Cardiac muscle cell (in vitro differentiated cells and primary cell): ENCODE data around the gene PRR16. TPM values are rescaled to one million over a fixed set of nuclear protein-coding genes. Genes with fewer than 3 reads are reported as not detected.
"Not testable (repeated sequence)": the region's sequence is repeated elsewhere in the genome, so short reads cannot be mapped to it uniquely, and the experiment has no call there.

Source experiments
- DNase-seq, 2 donors: peaks; one replicate each; pipeline versions ENCODE4 v3.0.0 to v3.0.0-alpha.2; 2010 to 2017; ENCODE audit warnings: low read depth in 1 of 2, low spot score in 1 of 2
- H3K27ac ChIP-seq: fragments of 200-600 bp; sonication (generic); 2 replicates; pipeline ENCODE4 v1.5.1; 2016
- H3K27me3 ChIP-seq: fragments of 200-600 bp; sonication (generic); 2 replicates; pipeline ENCODE4 v1.6.0; 2016; ENCODE audit warnings: control low read depth
- H3K36me3 ChIP-seq: fragments of 200-600 bp; sonication (generic); 2 replicates; pipeline ENCODE4 v1.5.1; 2016; ENCODE audit warnings: control low read depth
- H3K4me1 ChIP-seq: fragments of 200-600 bp; sonication (generic); 2 replicates; pipeline ENCODE4 v1.8.1; 2017; ENCODE audit warnings: low read depth, mild to moderate bottlenecking, mixed run types
- H3K4me3 ChIP-seq: fragments of 200-600 bp; sonication (generic); 2 replicates; pipeline ENCODE4 v1.5.1; 2016; ENCODE audit warnings: mild to moderate bottlenecking
- H3K9me3 ChIP-seq: fragments of 200-600 bp; sonication (generic); 2 replicates; pipeline ENCODE4 v1.5.1; 2017; ENCODE audit warnings: low read depth, mild to moderate bottlenecking, control low read depth
- CTCF ChIP-seq: IDR thresholded peaks from 2 replicates; pipeline ENCODE4 v1.5.1; 2012; ENCODE audit warnings: low read depth, mild to moderate bottlenecking, low read length
- polyA plus RNA-seq: library from polyadenylated mRNA; unstranded; fragments of >200 nt; fragmentation: Nextera tagmentation; extraction: Ambion mirVana; gene quantifications from 2 replicates; pipeline ENCODE4 v1.2.1, GENCODE V29; 2016
- total RNA-seq: library from RNA; depleted of rRNA; stranded (reverse); fragments of >200 nt; gene quantifications from 2 replicates; pipeline ENCODE4 v1.2.3, GENCODE V29; 2016

Gene PRR16
- total and polyA plus RNA-seq, 2 experiments from 2014 or later, result 2.3 to 5.4 TPM

- H3K4me3 ChIP-seq, result no peak overlapping the region
- no peaks in the 10 kb centered on the region for H3K4me1 ChIP-seq
- no peaks in the 10 kb centered on the region for H3K9me3 ChIP-seq
- H3K27ac ChIP-seq, result no peak overlapping the region
- TF ChIP-seq CTCF, result no peak
- H3K27me3 ChIP-seq, result no peaks in the 10 kb centered on the region
- no peak for DNase-seq
- no peaks in the 10 kb centered on the region for H3K36me3 ChIP-seq
Measured at GRCh38 chr5:120695368-120695880, 231.3 kb downstream of the PRR16 start.

- H3K36me3 ChIP-seq, result no peaks in the 10 kb centered on the region
- no peak overlapping the region for H3K4me3 ChIP-seq
- no peak for TF ChIP-seq CTCF
- no peaks in the 10 kb centered on the region for H3K9me3 ChIP-seq
- H3K4me1 ChIP-seq, result no peaks in the 10 kb centered on the region
- H3K27me3 ChIP-seq, result peaks cover 3% of the 10 kb centered on the region
- H3K27ac ChIP-seq, result no peak overlapping the region
- no peak for DNase-seq
Measured at GRCh38 chr5:120697147-120697546, 233.0 kb downstream of the PRR16 start.

GRCh38 chr5:120697670-120698327, 233.7 kb downstream of the PRR16 start:
- not testable (repeated sequence) for H3K4me3 ChIP-seq, H3K4me1 ChIP-seq, H3K36me3 ChIP-seq, H3K9me3 ChIP-seq, H3K27ac ChIP-seq, H3K27me3 ChIP-seq, DNase-seq

- not testable (repeated sequence) for H3K36me3 ChIP-seq, H3K27ac ChIP-seq, DNase-seq, H3K4me1 ChIP-seq, H3K9me3 ChIP-seq, H3K4me3 ChIP-seq
- H3K27me3 ChIP-seq, result peaks cover 18% of the 10 kb centered on the region
Measured at GRCh38 chr5:120700653-120701052, 236.6 kb downstream of the PRR16 start.

- not testable (repeated sequence) for DNase-seq, H3K4me1 ChIP-seq, H3K27ac ChIP-seq, H3K9me3 ChIP-seq, H3K36me3 ChIP-seq, H3K4me3 ChIP-seq
- H3K27me3 ChIP-seq, result peaks cover 18% of the 10 kb centered on the region
Measured at GRCh38 chr5:120702817-120703538, 238.9 kb downstream of the PRR16 start.

GRCh38 chr5:120703918-120704587, 240.0 kb downstream of the PRR16 start:
- peaks cover 18% of the 10 kb centered on the region for H3K27me3 ChIP-seq
- DNase-seq, result no peak
- H3K4me1 ChIP-seq, result no peaks in the 10 kb centered on the region
- no peaks in the 10 kb centered on the region for H3K36me3 ChIP-seq
- H3K4me3 ChIP-seq, result no peak overlapping the region
- no peak for TF ChIP-seq CTCF
- H3K27ac ChIP-seq, result no peak overlapping the region
- no peaks in the 10 kb centered on the region for H3K9me3 ChIP-seq

- DNase-seq, result no peak
- H3K27me3 ChIP-seq, result peaks cover 16% of the 10 kb centered on the region
- TF ChIP-seq CTCF, result no peak
- H3K27ac ChIP-seq, result no peak overlapping the region
- no peaks in the 10 kb centered on the region for H3K36me3 ChIP-seq
- no peaks in the 10 kb centered on the region for H3K4me1 ChIP-seq
- H3K4me3 ChIP-seq, result no peak overlapping the region
- no peaks in the 10 kb centered on the region for H3K9me3 ChIP-seq
Measured at GRCh38 chr5:120706877-120707276, 242.8 kb downstream of the PRR16 start.
